OCI-LY1 (cell line): ENCODE results near the gene CCDC192.

Experiments
- H2AFZ ChIP-seq: fragments of 200-600 bp; sonication (generic), shearing (Covaris generic); 2 replicates; pipeline ENCODE4 v1.6.0; 2014; ENCODE audit warnings: antibody characterized with exemption, mild to moderate bottlenecking, low read length
- H3F3A ChIP-seq: fragments of 200-600 bp; sonication (generic), shearing (Covaris generic); 2 replicates; pipeline ENCODE4 v1.6.0; 2014; ENCODE audit warnings: mild to moderate bottlenecking, antibody characterized with exemption, low read length, moderate library complexity; ENCODE audit not compliant: insufficient read depth
- H3K27ac ChIP-seq: fragments of 200-600 bp; sonication (generic); 2 replicates; pipeline ENCODE4 v1.5.1; 2014; ENCODE audit warnings: low read length, mixed run types, mild to moderate bottlenecking, low read depth; ENCODE audit not compliant: poor library complexity, severe bottlenecking
- H3K27me3 ChIP-seq: fragments of 200-600 bp; sonication (generic); 2 replicates; pipeline ENCODE4 v1.6.0; 2014; ENCODE audit warnings: antibody characterized with exemption, mild to moderate bottlenecking, low read length, moderate library complexity; ENCODE audit not compliant: insufficient read depth
- H3K36me3 ChIP-seq: fragments of 200-600 bp; sonication (generic); 2 replicates; pipeline ENCODE4 v1.6.1; 2014; ENCODE audit warnings: mild to moderate bottlenecking, antibody characterized with exemption, low read length, moderate library complexity, mixed read lengths; ENCODE audit not compliant: insufficient read depth
- H3K4me1 ChIP-seq: fragments of 200-600 bp; sonication (generic); 2 replicates; pipeline ENCODE4 v1.5.1; 2014; ENCODE audit warnings: mild to moderate bottlenecking, low read length, moderate library complexity; ENCODE audit not compliant: insufficient read depth, severe bottlenecking
- H3K4me2 ChIP-seq: fragments of 200-600 bp; sonication (generic), shearing (Covaris generic); 2 replicates; pipeline ENCODE4 v1.6.1; 2014; ENCODE audit warnings: low read length
- H3K4me3 ChIP-seq: fragments of 200-600 bp; sonication (generic); 2 replicates; pipeline ENCODE4 v1.5.1; 2014; ENCODE audit warnings: low read length, low read depth, mild to moderate bottlenecking, mixed read lengths; ENCODE audit not compliant: poor library complexity, severe bottlenecking
- H3K79me2 ChIP-seq: fragments of 200-600 bp; shearing (Covaris generic); 2 replicates; pipeline ENCODE4 v1.6.1; 2016; ENCODE audit warnings: mixed run types, low read length, mixed read lengths; ENCODE audit not compliant: insufficient read depth
- H3K9ac ChIP-seq: fragments of 200-600 bp; sonication (generic), shearing (Covaris generic); 2 replicates; pipeline ENCODE4 v1.6.1; 2014; ENCODE audit warnings: mild to moderate bottlenecking, low read length, mixed read lengths
- H3K9me2 ChIP-seq: fragments of 200-600 bp; sonication (generic), shearing (Covaris generic); 2 replicates; pipeline ENCODE4 v1.6.1; 2014; ENCODE audit warnings: low read depth, mild to moderate bottlenecking, low read length, mixed read lengths
- H3K9me3 ChIP-seq: fragments of 200-600 bp; shearing (Covaris generic); 2 replicates; pipeline ENCODE4 v1.6.1; 2014; ENCODE audit warnings: low read length, mixed read lengths
- H4K20me1 ChIP-seq: fragments of 200-600 bp; sonication (generic), shearing (Covaris generic); 2 replicates; pipeline ENCODE4 v1.6.0; 2016; ENCODE audit warnings: mild to moderate bottlenecking, low read length; ENCODE audit not compliant: insufficient read depth
- EZH2 ChIP-seq: fragments of 200-600 bp; sonication (generic), shearing (Covaris generic); IDR thresholded peaks from 2 replicates; pipeline ENCODE4 v1.8.0; 2017; ENCODE audit warnings: borderline replicate concordance, mixed run types, mild to moderate bottlenecking, antibody characterized with exemption, low read length, moderate library complexity, mixed read lengths
- TF ChIP-seq, protein P1 (sequence below): fragments of 200-600 bp; sonication (generic), shearing (Covaris generic); IDR thresholded peaks from 2 replicates; pipeline ENCODE4 v1.5.1; 2017; ENCODE audit warnings: mild to moderate bottlenecking, antibody characterized with exemption, low read length, moderate library complexity, mixed read lengths

CCDC192 gene

DNA sequence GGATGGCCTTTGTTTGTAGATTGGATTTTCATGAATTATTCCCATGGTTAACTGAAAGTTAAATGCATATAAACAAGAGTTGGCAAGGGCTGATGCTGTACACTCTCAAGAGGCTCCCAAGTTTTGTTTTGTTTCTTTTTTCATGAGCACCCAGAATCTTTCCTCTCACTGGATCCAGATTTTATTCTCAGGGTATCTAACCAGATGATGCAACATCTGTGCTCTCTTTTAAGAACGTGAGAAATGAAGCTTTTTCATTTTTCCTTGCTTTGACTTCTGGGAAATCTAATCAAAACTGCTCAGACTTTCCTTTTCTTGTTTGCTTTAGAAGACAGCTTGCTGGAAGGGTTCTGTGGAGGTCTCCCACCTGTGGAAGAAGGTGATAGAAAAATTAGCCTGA, 237.7 kb downstream of the CCDC192 start:
- H3K9me3 ChIP-seq, result no peaks in the 10 kb centered on the region
- H3K79me2 ChIP-seq, result no peaks in the 10 kb centered on the region
- no peak for TF ChIP-seq EZH2
- TF ChIP-seq, protein P1, sequence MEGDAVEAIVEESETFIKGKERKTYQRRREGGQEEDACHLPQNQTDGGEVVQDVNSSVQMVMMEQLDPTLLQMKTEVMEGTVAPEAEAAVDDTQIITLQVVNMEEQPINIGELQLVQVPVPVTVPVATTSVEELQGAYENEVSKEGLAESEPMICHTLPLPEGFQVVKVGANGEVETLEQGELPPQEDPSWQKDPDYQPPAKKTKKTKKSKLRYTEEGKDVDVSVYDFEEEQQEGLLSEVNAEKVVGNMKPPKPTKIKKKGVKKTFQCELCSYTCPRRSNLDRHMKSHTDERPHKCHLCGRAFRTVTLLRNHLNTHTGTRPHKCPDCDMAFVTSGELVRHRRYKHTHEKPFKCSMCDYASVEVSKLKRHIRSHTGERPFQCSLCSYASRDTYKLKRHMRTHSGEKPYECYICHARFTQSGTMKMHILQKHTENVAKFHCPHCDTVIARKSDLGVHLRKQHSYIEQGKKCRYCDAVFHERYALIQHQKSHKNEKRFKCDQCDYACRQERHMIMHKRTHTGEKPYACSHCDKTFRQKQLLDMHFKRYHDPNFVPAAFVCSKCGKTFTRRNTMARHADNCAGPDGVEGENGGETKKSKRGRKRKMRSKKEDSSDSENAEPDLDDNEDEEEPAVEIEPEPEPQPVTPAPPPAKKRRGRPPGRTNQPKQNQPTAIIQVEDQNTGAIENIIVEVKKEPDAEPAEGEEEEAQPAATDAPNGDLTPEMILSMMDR, result no peak
- no peak overlapping the region for H3K4me2 ChIP-seq
- H3K36me3 ChIP-seq, result no peaks in the 10 kb centered on the region
- H3K9ac ChIP-seq, result no peak overlapping the region
- H4K20me1 ChIP-seq, result no peaks in the 10 kb centered on the region
- H3F3A ChIP-seq, result no peaks in the 10 kb centered on the region
- H3K27me3 ChIP-seq, result no peaks in the 10 kb centered on the region
- H3K27ac ChIP-seq, result no peak overlapping the region
- H2AFZ ChIP-seq, result no peak overlapping the region
- H3K4me1 ChIP-seq, result peaks cover 15% of the 10 kb centered on the region
- no peak overlapping the region for H3K4me3 ChIP-seq
- no peaks in the 10 kb centered on the region for H3K9me2 ChIP-seq

DNA sequence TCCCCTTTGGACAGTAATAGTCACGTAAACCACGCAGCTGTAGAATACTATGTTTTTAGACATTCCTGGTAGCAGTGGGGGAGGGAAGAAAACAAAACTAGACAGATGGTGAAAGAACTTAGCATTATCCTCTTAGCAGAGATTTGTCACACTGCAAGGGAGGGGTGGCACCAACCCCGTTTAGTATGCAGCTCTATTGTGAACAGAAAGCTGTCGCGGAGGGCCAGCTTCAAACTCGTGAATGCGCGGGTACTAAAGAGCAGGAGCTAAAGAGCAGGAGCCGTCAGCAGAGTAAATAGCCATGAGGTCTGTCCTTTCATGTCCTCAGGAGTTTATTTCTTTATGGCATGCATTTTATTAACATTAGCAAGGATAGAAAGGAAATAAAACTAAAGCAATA, 238.5 kb downstream of the CCDC192 start:
- no peak overlapping the region for H3K4me2 ChIP-seq

DNA sequence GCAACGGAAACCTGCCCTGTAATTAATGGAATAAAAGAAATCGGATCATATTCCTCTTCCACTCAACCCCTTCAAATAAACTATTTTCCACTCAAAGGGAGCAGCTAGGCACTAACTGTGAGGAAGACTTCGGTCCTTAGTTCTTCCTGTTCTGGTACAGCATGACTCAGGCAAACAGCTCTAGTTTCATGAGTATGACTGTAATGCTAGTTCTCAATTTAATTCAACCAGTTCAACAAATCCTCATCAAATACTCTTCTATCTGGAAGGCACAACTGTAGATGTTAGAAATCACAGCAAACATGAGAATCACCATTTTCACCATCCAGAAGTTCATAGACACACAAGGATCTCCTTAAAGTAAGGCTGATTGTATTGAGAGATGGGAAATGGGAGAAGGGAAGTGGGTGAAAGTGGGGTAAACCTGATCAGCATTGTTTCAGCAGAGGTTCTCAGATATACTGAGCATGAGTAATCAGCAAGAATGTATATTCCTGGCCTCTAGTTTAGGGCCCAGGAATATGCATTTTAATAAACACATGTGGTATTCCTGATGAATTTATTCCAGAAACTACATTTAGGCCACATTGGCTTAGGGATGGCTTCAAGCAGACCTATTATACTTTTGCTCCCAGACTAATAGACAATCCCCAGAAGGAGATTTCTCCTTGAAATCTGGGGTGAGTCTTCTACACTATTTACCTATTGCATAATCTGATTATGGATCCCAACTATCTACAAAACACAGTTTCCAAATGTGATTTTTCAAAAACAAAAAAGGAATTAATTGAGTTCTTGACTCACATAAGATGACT, 239.3 kb downstream of the CCDC192 start:
- TF ChIP-seq, protein P1, result no peak
- TF ChIP-seq EZH2, result no peak
- Histone ChIP-seq H4K20me1 (no peaks in the 10 kb centered on the region), H3K27ac (no peak overlapping the region), H3K27me3 (no peaks in the 10 kb centered on the region), H3K9ac (no peak overlapping the region), H3K4me2 (no peak overlapping the region), H3K36me3 (no peaks in the 10 kb centered on the region), H3K9me3 (no peaks in the 10 kb centered on the region), H3K79me2 (no peaks in the 10 kb centered on the region), H2AFZ (no peak overlapping the region), H3F3A (no peaks in the 10 kb centered on the region), H3K9me2 (no peaks in the 10 kb centered on the region), H3K4me1 (peaks cover 15% of the 10 kb centered on the region), H3K4me3 (no peak overlapping the region)

More for the DNA sequence above, 238.5 kb downstream of the CCDC192 start:
- Histone ChIP-seq H3F3A (no peaks in the 10 kb centered on the region), H3K4me3 (no peak overlapping the region), H3K9ac (no peak overlapping the region), H2AFZ (no peak overlapping the region), H3K27ac (no peak overlapping the region), H3K4me1 (peaks cover 15% of the 10 kb centered on the region), H3K79me2 (no peaks in the 10 kb centered on the region), H3K36me3 (no peaks in the 10 kb centered on the region), H3K9me2 (no peaks in the 10 kb centered on the region), H3K27me3 (no peaks in the 10 kb centered on the region), H4K20me1 (no peaks in the 10 kb centered on the region), H3K9me3 (no peaks in the 10 kb centered on the region)
- no peak for TF ChIP-seq EZH2
- TF ChIP-seq, protein P1, result no peak
